HG03442 (cell line): ENCODE measurements around the gene SYNGR4.

Source experiments
- ATAC-seq: cut with Tn5 transposase; IDR thresholded peaks from one replicate; pipeline ENCODE4 v1.9.1; 2021; ENCODE audit warnings: mild to moderate bottlenecking, moderate library complexity; ENCODE audit not compliant: unreplicated experiment

Gene SYNGR4

GRCh38 chr19:48424694-48425219 is 60.6 kb downstream of the SYNGR4 start:
- ATAC-seq: no peak
